ENCODE measurements around the gene PRR13. TPM values are rescaled to one million over a fixed set of nuclear protein-coding genes. Genes with fewer than 3 reads are reported as not detected.

PRR13 gene
- total and polyA plus RNA-seq, 3 donors from 2014 or later, result 43.4 to 120 (median 48.5) TPM

DNA sequence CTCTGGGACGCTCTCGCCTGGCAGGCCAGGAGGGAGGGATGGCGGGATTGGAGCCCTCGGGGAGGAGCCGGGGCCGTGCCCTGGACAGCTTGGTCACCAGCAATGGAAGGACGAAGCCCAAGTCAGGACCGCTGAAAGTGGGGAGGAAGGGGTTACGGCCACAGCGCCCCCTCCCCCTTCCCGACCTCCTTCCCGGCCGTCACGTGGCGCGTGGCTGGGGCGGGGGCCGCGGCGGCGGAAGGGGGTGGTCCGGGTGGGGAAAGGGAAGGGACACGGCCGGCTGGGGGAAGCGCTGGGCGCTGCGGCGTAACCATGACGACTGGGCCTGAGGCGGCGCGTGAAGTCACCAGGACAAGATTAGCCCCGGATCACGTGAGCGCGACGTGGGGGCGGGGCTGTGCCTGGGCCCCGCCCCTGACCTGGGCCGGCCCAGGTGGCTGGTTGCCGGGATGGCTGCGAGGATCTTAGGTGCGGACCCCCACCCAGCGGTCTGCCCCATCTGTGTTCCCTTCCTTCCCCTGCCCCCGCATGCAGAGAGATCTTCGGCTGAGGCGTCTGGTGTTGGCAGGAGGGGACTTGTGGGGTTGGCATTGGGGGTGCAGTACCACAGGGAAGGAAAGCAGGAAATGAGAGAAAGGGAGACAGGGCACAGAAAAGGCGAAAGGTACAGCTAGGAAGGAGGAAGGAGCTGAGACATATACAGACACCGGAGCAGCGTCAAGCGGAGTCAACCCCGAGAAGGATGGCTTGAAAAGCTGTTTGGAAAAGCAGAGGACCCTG lies 51.5 kb downstream of the PRR13 start:
- Histone ChIP-seq H3K27me3 (no peaks in the 10 kb centered on the region), H3K36me3 (ENCODE audit: low read depth, missing control alignments) (no peaks in the 10 kb centered on the region), H3K4me1 (peaks cover 34% of the 10 kb centered on the region), H3K4me3 (peak overlapping the region; percentile 57 to 75), H3K27ac (peak overlapping the region; percentile 83 to 89), H3K9me3 (no peaks in the 10 kb centered on the region)
- WGBS, 2 donors, result 2% methylated on average over 20 to 52 of the region's 52 CpGs
- TF ChIP-seq POLR2A (IDR thresholded peaks at IDR 0.05), result peak; percentile 39
- TF ChIP-seq, protein P1, sequence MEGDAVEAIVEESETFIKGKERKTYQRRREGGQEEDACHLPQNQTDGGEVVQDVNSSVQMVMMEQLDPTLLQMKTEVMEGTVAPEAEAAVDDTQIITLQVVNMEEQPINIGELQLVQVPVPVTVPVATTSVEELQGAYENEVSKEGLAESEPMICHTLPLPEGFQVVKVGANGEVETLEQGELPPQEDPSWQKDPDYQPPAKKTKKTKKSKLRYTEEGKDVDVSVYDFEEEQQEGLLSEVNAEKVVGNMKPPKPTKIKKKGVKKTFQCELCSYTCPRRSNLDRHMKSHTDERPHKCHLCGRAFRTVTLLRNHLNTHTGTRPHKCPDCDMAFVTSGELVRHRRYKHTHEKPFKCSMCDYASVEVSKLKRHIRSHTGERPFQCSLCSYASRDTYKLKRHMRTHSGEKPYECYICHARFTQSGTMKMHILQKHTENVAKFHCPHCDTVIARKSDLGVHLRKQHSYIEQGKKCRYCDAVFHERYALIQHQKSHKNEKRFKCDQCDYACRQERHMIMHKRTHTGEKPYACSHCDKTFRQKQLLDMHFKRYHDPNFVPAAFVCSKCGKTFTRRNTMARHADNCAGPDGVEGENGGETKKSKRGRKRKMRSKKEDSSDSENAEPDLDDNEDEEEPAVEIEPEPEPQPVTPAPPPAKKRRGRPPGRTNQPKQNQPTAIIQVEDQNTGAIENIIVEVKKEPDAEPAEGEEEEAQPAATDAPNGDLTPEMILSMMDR (IDR thresholded peaks at IDR 0.05), result no peak
- DNase-seq, result peak; percentile 98
- intact Hi-C loops (cut with DNase I; ENCODE audit: low total_unique reads), result no loop called here

DNA sequence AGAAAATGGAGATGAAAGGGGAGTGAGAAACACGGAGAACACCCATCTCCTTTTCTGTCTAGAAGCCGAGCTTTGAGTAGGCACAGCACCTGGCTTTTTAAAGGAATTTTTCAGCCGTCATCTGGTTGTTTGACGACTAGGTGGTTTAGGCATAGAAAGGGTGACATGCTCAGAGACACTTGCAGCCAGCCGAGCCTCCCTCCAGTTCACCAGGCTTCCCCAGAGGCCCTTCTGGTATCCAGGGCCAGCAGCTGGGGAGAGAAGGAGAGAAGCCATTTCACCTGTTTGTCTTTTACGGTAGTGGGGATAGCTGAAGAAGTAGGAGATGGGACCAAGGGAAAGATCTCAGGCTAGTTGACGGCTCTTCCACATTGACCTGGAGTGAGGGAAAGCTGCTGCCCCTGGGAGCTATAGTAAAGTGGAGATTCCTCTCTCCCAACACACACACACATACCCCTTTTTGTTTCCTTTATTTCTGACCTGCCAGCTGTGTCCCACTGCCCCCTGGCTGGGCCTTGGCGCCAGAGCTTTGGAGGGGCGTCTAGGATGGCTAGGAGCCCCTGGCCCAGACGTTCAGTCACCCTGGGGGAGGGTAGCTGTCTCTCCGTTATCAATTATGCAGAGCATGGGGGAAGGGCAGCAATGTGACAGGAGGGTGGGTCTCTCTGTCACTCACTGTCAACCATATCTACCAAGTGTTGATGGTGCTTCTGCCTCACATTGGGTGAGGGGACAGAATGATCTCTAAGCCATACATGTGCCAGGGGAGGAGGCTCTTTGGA lies 52.3 kb downstream of the PRR13 start:
- H3K9me3 ChIP-seq, result no peaks in the 10 kb centered on the region
- no peaks in the 10 kb centered on the region for H3K27me3 ChIP-seq
- intact Hi-C loops (cut with DNase I; ENCODE audit: low total_unique reads), result no loop called here
- peak overlapping the region; percentile 83 to 89 for H3K27ac ChIP-seq
- TF ChIP-seq, protein P1 (IDR thresholded peaks at IDR 0.05), result no peak
- peaks cover 41% of the 10 kb centered on the region for H3K4me1 ChIP-seq
- 15 to 20% methylated on average over 10 to 11 of the region's 11 CpGs for WGBS, 2 donors
- no peak for DNase-seq
- H3K36me3 ChIP-seq (ENCODE audit: low read depth, missing control alignments), result no peaks in the 10 kb centered on the region
- peak overlapping the region; percentile 57 to 75 for H3K4me3 ChIP-seq

Other genes with a start within 250 kb of the PRR13 start
- 1 to 10 TPM in 1 of 2 donors, under 1 TPM in 1; 0.24 to 1.2 TPM for gene ITGB7, start 234.5 kb upstream of the PRR13 start, total RNA-seq
- 3.7 TPM for gene ITGB7, start 234.5 kb upstream of the PRR13 start, polyA plus RNA-seq (ENCODE audit: insufficient read depth, low read depth, low replicate concordance)
- 10 to 100 TPM; 12.1 to 12.5 TPM for gene RARG, start 209.5 kb upstream of the PRR13 start, total RNA-seq
- 13.6 TPM for gene RARG, start 209.5 kb upstream of the PRR13 start, polyA plus RNA-seq (ENCODE audit: insufficient read depth, low read depth, low replicate concordance)
- gene ESPL1, start 173.4 kb upstream of the PRR13 start, total RNA-seq, result 10 to 100 TPM; 16.5 to 24.5 TPM
- gene ESPL1, start 173.4 kb upstream of the PRR13 start, polyA plus RNA-seq (ENCODE audit: insufficient read depth, low read depth, low replicate concordance), result 30.5 TPM
- 100 to 1,000 TPM; 430 to 494 TPM for gene PFDN5, start 146.2 kb upstream of the PRR13 start, total RNA-seq
- 797 TPM for gene PFDN5, start 146.2 kb upstream of the PRR13 start, polyA plus RNA-seq (ENCODE audit: insufficient read depth, low read depth, low replicate concordance)
- 100 to 1,000 TPM; 106 to 117 TPM for gene MYG1, start 142.0 kb upstream of the PRR13 start, total RNA-seq
- gene MYG1, start 142.0 kb upstream of the PRR13 start, polyA plus RNA-seq (ENCODE audit: insufficient read depth, low read depth, low replicate concordance), result 287 TPM
- 100 to 1,000 TPM in 1 of 2 donors, 10 to 100 TPM in 1; 98.0 to 110 TPM for gene AAAS, start 120.1 kb upstream of the PRR13 start, total RNA-seq
- gene AAAS, start 120.1 kb upstream of the PRR13 start, polyA plus RNA-seq (ENCODE audit: insufficient read depth, low read depth, low replicate concordance), result 79.3 TPM
- gene SP7, start 105.4 kb upstream of the PRR13 start, total RNA-seq, result 1 to 10 TPM in 1 of 2 donors, under 1 TPM in 1; 0.56 to 1.2 TPM
- gene SP7, start 105.4 kb upstream of the PRR13 start, polyA plus RNA-seq (ENCODE audit: insufficient read depth, low read depth, low replicate concordance), result 2.3 TPM
- gene SP1, start 61.6 kb upstream of the PRR13 start, total RNA-seq, result 10 to 100 TPM; 75.4 to 86.0 TPM
- 58.6 TPM for gene SP1, start 61.6 kb upstream of the PRR13 start, polyA plus RNA-seq (ENCODE audit: insufficient read depth, low read depth, low replicate concordance)
- 10 to 100 TPM; 39.0 to 42.1 TPM for gene AMHR2, start 17.9 kb upstream of the PRR13 start, total RNA-seq
- gene AMHR2, start 17.9 kb upstream of the PRR13 start, polyA plus RNA-seq (ENCODE audit: insufficient read depth, low read depth, low replicate concordance), result 33.9 TPM
- 100 to 1,000 TPM; 553 to 632 TPM for gene PCBP2, start 10.4 kb downstream of the PRR13 start, total RNA-seq
- gene PCBP2, start 10.4 kb downstream of the PRR13 start, polyA plus RNA-seq (ENCODE audit: insufficient read depth, low read depth, low replicate concordance), result 1,065 TPM
- gene MAP3K12, start 57.7 kb downstream of the PRR13 start, total RNA-seq, result 10 to 100 TPM; 52.2 to 56.7 TPM
- gene MAP3K12, start 57.7 kb downstream of the PRR13 start, polyA plus RNA-seq (ENCODE audit: insufficient read depth, low read depth, low replicate concordance), result 28.5 TPM
- 10 to 100 TPM; 67.6 to 73.1 TPM for gene TARBP2, start 59.5 kb downstream of the PRR13 start, total RNA-seq
- 37.8 TPM for gene TARBP2, start 59.5 kb downstream of the PRR13 start, polyA plus RNA-seq (ENCODE audit: insufficient read depth, low read depth, low replicate concordance)
- gene NPFF, start 65.8 kb downstream of the PRR13 start, total RNA-seq, result 1 to 10 TPM in 1 of 2 donors, not detected in 1; 1.2 TPM
- gene NPFF, start 65.8 kb downstream of the PRR13 start, polyA plus RNA-seq (ENCODE audit: insufficient read depth, low read depth, low replicate concordance), result not detected
- 10 to 100 TPM; 55.1 to 59.8 TPM for gene ATF7, start 184.6 kb downstream of the PRR13 start, total RNA-seq
- gene ATF7, start 184.6 kb downstream of the PRR13 start, polyA plus RNA-seq (ENCODE audit: insufficient read depth, low read depth, low replicate concordance), result 31.6 TPM
- gene ATP5MC2, start 234.3 kb downstream of the PRR13 start, total RNA-seq, result 100 to 1,000 TPM; 201 to 304 TPM
- gene ATP5MC2, start 234.3 kb downstream of the PRR13 start, polyA plus RNA-seq (ENCODE audit: insufficient read depth, low read depth, low replicate concordance), result 316 TPM

Measured in testis (tissue), 3 donors.